Measurements from ENCODE around the gene POGLUT3. TPM values are rescaled to one million over a fixed set of nuclear protein-coding genes. Genes with fewer than 3 reads are reported as not detected.

Gene POGLUT3
- total RNA-seq, 2 experiments from 2014 or later = 3.5 to 4.7 TPM

- peaks cover 3% of the 10 kb centered on the region for H3K36me3 Mint-ChIP-seq (ENCODE audit: low read depth)
- ATAC-seq (no peak), DNase-seq (no peak)
- peaks cover 12% of the 10 kb centered on the region for H3K4me1 Mint-ChIP-seq
- intact Hi-C loops (cut with DNase I, micrococcal nuclease) = loop anchor here (5.0 to 10.0 kb wide), 5 partner anchors 179 to 1011 kb away; partner anchors contain the start of genes ALKBH8 (in 1 of the 2), CUL5 (in 1 of the 2) and CWF19L2 (in 1 of the 2)
- ChIA-PET POLR2A (no interaction called here), CTCF (no interaction called here)
- H3K9me3 Mint-ChIP-seq (ENCODE audit: low read depth) = no peaks in the 10 kb centered on the region
- no peaks in the 10 kb centered on the region for H3K27me3 Mint-ChIP-seq
- peak overlapping the region; percentile 99 for H3K4me3 Mint-ChIP-seq
- H3K27ac Mint-ChIP-seq = peak overlapping the region; percentile 10
These were observed 29.7 kb downstream of the POGLUT3 start for GRCh38 chr11:108468478-108468864.

GRCh38 chr11:108467091-108467823, 30.9 kb downstream of the POGLUT3 start, which contains the start of gene C11orf65:
C11orf65 (minus strand) TSS chr11:108467529; CDS start chr11:108461559, 5,970 bp downstream.
- peaks cover 3% of the 10 kb centered on the region for H3K36me3 Mint-ChIP-seq (ENCODE audit: low read depth)
- H3K27me3 Mint-ChIP-seq = no peaks in the 10 kb centered on the region
- peaks cover 12% of the 10 kb centered on the region for H3K4me1 Mint-ChIP-seq
- H3K9me3 Mint-ChIP-seq (ENCODE audit: low read depth) = no peaks in the 10 kb centered on the region
- ATAC-seq (peak; percentile 98), DNase-seq (peak; percentile 97)
- POLR2A ChIA-PET = interaction anchor here (0.6 kb wide), 1 partner anchor 188 kb away, joined by 3 read pairs; no protein-coding TSS in a partner anchor
- CTCF ChIA-PET = no interaction called here
- peak within 1 kb of the TSS; percentile 98 for H3K27ac Mint-ChIP-seq
- intact Hi-C loops (cut with DNase I, micrococcal nuclease) = loop anchor here (1.0 to 10.0 kb wide), 14 partner anchors 30 to 1010 kb away; partner anchors contain the start of genes ACAT1 (in 2 of the 2), CUL5 (in 2 of the 2), EXPH5 (in 2 of the 2) and NPAT (in 2 of the 2)
- H3K4me3 Mint-ChIP-seq = peak within 1 kb of the TSS; percentile 99

GRCh38 chr11:108466405-108466804, 31.8 kb downstream of the POGLUT3 start:
- ATAC-seq (no peak), DNase-seq (no peak)
- Mint-ChIP-seq H3K27me3 (no peaks in the 10 kb centered on the region), H3K9me3 (ENCODE audit: low read depth) (no peaks in the 10 kb centered on the region), H3K4me1 (peaks cover 12% of the 10 kb centered on the region), H3K4me3 (peak overlapping the region; percentile 99), H3K36me3 (ENCODE audit: low read depth) (peaks cover 3% of the 10 kb centered on the region), H3K27ac (peak overlapping the region; percentile 98)
- POLR2A ChIA-PET = no interaction called here
- CTCF ChIA-PET = no interaction called here
- intact Hi-C loops (cut with DNase I, micrococcal nuclease) = loop anchor here (2.0 to 10.0 kb wide), 6 partner anchors 181 to 1009 kb away; partner anchors contain the start of genes ACAT1 (in 1 of the 2), ALKBH8 (in 1 of the 2), CUL5 (in 1 of the 2) and CWF19L2 (in 1 of the 2)

- H3K27me3 Mint-ChIP-seq = no peaks in the 10 kb centered on the region
- POLR2A ChIA-PET = no interaction called here
- intact Hi-C loops (cut with DNase I, micrococcal nuclease) = no loop called here
- DNase-seq (no peak), ATAC-seq (no peak)
- H3K9me3 Mint-ChIP-seq (ENCODE audit: low read depth) = peaks cover 18% of the 10 kb centered on the region
- no peak overlapping the region for H3K4me3 Mint-ChIP-seq
- H3K27ac Mint-ChIP-seq = no peak overlapping the region
- peaks cover 6% of the 10 kb centered on the region for H3K36me3 Mint-ChIP-seq (ENCODE audit: low read depth)
- CTCF ChIA-PET = no interaction called here
- no peaks in the 10 kb centered on the region for H3K4me1 Mint-ChIP-seq
These were observed 44.9 kb downstream of the POGLUT3 start for GRCh38 chr11:108453207-108453835.

Other genes with a start within 250 kb of the POGLUT3 start
- 1 to 10 TPM; 3.4 to 3.6 TPM for gene C11orf65, start 30.9 kb downstream of the POGLUT3 start, total RNA-seq
- 1 to 10 TPM; 2.0 to 2.4 TPM for gene EXPH5, start 95.4 kb upstream of the POGLUT3 start, total RNA-seq
- 10 to 100 TPM; 45.8 to 50.9 TPM for gene DDX10, start 166.7 kb upstream of the POGLUT3 start, total RNA-seq

Data from activated CD4-positive, alpha-beta T cell treated with anti-CD3 and anti-CD28 coated beads for 36 hours (primary cell).